GM19193 (cell line): ENCODE data around the gene UTP4.
A peak's percentile ranks its signal among the peaks of the same experiment; 100 is the strongest.

Experiments used
- POLR2A ChIP-seq: IDR thresholded peaks from 4 replicates; pipeline ENCODE4 v1.6.1; 2011; ENCODE audit not compliant: insufficient read depth, insufficient read length; ENCODE audit errors: extremely low read depth

UTP4 gene

DNA sequence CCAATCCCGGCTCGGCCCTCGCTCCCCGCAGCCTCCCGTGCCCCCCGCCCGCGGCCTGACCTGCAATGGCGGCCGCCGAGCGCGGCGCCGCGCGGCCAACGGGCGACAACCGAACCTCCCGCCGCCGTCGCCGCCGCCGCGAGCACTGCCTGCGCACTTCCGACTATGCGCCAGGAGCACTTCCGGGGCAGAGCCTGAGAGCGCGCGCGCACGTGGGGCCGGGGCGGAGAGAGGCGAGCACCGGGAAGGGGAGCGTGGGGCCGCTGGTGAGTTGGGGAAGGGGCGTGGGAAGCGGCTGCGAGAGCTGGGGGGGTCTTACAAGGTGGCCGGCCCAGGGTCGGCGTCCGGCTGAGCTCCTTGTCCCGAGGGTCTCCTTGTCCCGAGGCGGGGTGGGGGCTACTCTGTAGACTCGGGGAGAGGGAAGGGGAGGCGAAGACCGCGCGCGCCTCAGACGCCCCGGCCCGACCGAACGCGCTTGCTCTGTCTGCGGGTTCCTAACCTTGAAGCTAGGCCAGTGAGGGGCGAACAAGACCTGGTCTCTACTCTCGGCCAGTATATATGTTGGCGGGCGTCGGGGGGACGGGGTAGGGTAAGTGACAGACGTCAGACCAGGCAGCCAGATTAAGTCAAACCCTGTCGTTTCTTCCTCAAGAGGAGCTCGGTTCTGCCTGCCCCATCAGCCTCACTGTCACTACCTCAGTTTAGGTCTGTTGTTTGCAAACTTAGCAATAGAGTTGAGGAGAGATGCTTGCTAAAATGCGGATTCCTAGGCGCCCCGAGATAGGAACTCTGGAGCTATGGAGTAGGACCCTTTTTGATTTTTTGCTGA lies at the start of gene UTP4, which contains the start of gene CHTF8:
Gene UTP4 (plus strand): TSS at position 226 of the 829 bp plus-strand sequence. CDS start 811 bp downstream, outside the sequence.
Gene CHTF8 (minus strand): TSS at position 165 of the 829 bp plus-strand sequence. CDS start 11,130 bp downstream, outside the sequence.
- TF ChIP-seq POLR2A = peak; percentile 88

DNA sequence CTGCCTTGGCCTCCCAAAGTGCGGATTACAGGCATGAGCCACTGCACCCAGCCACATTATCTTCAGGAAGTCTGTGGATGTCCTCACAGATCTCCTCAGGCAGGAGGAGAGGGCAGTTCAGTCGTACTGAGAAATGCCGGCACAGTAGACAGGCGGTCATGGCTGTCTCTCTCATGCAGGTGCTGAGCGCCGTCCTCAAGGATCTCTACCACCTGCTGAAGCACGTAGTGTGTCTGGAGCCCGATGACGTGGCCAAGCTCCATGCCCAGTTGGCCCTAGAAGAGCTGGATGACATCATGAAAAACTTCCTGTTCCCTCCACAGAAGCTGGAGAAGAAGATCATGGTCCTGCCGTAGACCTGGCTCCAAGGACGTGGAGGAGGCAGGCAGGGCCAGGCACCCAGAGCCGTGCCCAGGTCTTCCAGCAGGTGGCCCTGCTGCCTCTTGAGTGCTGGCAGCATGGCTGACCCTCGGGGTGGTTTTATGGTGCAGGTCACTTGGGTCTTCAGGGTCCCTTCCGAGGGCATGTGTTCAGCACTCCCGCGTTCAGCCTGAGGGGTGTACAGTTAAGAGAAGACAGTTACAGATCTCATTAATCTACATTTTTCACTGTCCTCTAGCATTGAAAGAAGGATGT lies 49.0 kb upstream of the UTP4 start:
- no peak for TF ChIP-seq POLR2A

DNA sequence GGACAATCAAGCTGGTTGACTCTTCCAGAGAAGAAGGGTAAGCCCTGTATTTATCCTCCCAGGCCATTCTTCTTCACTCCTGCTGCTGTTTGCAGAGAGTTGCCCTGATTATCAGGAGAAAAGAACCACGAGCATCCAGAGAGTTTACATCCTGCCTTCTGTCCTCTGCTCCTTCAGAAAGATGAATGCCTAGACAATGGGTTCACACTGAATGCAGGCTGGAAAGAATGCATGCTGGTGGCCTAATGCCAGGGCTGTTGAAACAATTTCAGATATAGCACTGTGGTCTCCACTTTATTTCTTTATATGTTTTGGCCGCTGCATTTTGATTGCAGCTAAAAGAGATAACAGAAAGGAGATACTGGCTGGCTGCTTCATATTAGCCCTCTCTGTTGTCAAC lies 48.2 kb upstream of the UTP4 start:
- no peak for TF ChIP-seq POLR2A

DNA sequence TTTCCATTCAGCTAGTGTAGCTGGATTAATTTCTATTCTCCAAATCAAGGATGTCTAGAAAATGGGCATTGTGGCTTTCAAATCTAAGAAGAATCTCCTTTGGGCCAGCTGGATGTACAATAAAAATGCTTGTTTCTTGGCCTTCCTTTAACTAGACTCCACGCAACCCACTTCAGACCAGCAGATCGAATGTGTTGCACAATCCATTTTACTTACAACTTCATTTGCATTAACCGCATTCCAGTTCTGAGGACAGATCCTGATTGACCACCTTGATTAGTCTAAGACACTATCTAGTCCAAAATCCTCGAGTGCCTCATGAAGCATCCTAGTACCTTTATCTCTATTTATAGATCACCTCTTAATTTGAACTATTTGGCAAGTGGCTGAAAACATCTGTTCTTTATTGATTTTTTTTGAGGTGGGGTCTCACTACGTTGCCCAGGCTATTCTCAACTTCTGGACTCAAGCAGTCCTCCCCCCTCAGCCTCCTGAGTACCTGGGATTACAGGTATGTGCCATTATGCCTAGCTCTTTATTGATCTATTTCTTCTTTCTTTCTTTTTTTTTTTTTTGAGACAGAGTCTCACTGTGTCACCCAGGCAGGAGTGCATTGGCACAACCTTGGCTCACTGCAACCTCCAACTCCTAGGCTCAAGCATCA lies 47.3 kb upstream of the UTP4 start:
- no peak for TF ChIP-seq POLR2A

DNA sequence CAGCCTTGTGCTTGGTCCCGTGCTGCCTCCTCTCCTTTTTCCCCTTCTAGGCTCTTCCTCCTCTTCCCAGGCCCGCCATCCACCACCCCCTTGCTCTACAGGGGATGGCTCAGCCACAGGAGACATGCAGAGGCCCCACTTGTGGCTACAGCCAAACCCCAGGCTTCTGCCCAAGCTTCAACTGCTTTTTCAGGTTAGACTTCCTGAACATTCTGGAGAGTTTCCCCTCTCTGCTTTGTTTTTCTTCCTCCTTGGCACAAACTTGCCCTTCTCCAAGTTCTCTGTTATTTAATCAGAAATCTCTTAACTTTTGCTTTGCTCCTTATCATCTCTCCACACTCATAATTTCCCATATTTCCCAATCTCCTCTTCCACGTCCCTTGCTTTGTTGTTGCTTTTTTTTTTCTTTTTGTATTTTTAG lies 45.3 kb upstream of the UTP4 start:
- TF ChIP-seq POLR2A = no peak

DNA sequence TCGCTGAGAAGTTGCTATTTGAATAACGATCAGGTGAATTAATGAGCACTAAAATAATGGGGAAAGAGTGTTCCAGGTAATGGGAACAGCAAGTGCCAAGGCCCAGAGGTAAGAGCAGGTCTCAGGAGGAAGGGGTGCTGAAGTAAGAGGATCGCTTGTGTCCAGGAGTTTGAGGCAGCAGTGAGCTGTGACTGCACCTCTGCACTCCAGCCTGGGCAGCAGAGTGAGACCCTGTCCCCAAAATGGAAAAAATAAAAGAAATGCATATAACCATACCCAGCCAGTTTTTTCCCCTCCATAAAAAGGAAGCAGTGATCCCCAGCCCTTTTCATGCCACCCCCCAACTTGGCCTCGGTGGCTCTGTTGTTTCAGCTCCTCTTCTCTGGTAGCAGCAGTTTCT lies 43.8 kb upstream of the UTP4 start:
- no peak for TF ChIP-seq POLR2A

DNA sequence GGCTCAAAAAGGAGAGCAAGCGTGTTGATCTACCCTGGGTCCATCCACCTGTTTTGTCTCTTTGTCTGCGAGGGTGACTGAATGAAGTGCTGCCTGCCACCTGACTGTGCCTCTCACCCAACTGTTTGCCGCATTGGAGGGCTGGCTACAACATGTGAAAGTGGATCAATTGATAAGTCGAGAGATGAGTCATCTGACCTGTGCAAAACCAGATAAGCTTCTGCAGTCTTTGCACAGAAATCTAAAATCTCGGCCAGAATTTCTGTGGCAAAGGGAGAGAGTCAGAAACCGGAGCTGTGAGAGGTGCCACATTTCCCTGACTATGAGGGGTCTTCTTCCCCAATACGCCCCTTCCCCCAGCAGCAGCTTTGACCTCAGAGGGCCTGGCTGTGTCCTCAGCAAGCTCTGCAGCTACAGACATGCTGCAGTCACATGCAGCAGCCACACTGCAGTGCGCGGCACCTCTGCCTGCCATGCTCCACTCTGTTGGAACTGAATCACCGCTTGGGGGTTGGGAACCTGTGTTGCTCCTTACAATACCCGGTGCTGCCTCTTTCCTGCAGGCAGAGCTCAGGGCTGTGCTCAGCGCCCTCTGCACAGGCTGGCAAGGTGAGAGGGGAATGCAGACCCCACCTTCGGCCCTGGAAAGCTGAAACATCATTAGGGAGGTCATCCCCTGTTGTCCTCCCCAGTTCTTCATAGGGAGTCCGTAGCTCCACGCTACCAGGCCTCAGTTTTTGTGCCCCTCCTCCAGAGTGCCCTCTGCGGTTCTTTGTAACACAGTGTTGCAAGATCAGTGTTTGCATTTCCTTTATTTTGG lies 43.1 kb upstream of the UTP4 start:
- TF ChIP-seq POLR2A = no peak

DNA sequence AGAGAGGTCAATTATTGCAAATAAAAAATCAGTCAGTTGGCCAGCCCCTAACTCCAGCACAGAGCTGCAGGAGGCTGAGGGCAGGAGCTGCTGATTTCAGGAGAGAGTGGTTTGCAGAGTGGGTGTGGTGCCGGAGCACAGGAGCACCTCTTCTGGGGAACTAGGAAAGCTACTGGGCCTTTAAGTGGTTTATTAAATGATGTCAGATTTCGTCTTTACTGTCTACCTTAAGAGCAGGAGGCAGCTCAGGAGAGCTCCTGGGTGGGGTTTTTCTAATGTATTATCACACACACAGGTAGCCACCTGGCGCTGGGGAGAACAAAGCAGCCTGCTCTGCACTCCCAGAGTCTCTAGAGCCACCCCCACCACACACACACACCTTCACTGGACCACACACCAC lies 38.5 kb upstream of the UTP4 start:
- no peak for TF ChIP-seq POLR2A

DNA sequence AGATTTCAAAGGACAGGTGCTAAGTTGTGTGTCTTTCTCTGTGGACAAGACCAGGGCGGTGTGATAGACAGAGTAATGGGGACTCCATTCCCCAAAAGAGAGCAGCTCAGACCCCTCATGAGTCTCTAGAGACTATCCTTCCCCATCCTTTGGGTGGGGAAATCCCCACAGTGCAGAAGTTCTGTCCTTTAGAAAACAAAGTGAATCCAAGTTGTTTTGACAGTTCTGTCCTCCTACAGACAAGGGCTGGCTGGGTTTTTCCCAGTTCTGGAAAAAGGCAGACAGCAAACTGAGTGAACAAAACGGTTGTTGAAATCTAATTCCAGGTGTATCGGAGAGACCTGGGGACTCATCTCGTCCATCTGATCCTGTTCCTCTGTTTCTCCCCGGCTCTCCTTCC lies 37.9 kb upstream of the UTP4 start:
- TF ChIP-seq POLR2A = no peak

DNA sequence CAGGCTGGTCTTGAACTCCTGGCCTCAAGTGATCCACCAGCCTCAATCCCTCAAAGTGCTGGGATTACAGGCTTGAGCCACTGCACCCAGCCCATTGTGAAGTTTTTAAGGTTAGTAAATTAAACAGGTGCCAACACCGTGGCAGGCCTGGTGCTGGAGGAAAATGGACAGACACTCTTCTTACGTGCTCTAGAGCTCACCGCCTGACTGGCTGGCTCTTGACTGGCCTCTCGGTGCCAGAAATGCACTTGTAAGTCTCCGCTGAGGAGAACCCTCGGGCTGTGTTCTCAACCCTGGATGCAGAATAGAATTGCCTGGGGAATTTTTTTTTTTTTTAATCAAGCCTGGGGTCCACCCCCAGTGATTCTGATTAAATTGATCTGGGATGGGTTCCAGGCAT lies 37.3 kb upstream of the UTP4 start:
- TF ChIP-seq POLR2A = no peak

DNA sequence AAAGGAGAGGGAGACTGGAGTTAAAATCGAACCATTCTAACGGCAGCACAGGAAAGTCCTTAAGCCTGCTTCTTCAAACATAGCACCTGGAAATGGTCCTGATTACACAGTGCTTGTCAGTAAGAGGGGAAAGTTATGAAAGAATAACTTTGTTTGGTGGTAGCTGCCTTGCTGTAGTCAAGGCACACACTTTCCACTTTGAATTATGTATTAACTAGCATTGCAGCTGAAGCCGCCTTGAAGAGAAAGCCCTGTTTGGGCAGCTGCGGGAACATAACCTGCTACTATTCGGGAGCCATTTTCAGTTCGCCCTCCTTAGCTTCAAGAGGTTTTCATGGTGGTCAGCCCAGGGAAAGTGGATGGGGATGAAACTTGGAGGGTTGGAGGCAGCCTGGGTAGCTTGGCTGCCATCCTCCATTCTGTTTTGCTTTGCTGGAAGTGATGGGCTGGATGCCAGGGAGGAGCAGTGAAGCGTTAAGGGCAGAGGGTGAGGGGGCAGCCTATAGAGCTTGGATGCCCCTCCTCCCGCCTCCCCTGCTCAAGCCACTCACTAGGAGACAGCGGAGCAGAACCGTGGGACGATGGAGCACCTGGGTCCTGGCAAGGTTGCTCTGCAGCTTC lies 32.3 kb upstream of the UTP4 start:
- no peak for TF ChIP-seq POLR2A

DNA sequence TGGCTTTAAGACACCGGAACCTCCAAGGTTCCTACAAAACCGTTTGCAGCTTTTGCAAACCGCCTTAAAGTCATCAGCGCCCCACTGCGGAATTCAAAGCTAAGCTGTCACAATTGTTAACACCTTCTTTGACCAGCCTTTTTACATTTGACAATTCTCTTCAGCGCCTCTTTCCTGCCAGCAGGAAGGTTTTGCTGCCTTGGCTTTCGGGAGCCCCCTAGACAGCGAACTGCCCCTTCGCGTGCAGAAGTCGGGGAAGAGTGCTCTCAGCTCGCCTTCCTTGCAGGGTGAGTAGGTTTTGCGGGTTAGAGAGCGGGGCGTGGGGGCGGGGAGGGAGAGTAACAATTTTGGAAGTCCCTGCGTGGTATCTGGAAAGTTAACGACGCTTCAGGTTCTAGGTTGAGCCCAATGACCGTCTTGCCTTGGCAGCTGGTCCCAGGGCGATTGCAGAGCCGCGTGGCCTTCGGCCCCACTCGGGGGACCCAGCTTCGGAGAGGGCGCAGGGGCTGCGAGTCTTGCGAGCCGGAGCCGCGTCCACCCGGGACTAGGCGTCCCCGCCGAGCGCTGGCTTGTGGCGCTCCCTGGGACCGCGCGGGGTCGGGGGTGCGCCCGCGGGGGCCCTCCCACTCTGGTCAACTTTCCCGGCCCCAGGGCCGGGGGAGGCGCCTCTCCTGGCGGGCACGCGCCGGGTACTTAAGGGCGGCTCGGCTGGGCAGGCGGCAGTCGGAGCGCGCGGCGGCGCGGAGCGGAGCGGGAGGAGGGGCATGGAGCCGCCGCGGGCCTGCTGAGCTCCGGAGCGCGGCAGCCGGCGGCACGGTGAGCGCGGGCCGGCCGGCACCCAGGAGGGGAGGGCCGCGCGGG lies 26.7 kb upstream of the UTP4 start, which contains the start of gene HAS3:
Gene HAS3 (plus strand): TSS at position 153 of the 861 bp plus-strand sequence. CDS start 3,743 bp downstream, outside the sequence.
- no peak for TF ChIP-seq POLR2A
